ENCODE results near the gene UQCC5. TPM values are rescaled to one million over a fixed set of nuclear protein-coding genes. Genes with fewer than 3 reads are reported as not detected.

Gene UQCC5
- total RNA-seq, 1 experiment from 2014 or later = 38.6 TPM

- DNase-seq = no peak
- no peak overlapping the region for H3K4me3 ChIP-seq (ENCODE audit: low read depth, low read length)
- ChIA-PET CTCF (no interaction called here), POLR2A (no interaction called here)
- no peaks in the 10 kb centered on the region for H3K27me3 ChIP-seq (replicated peaks; ENCODE audit: control insufficient read depth, insufficient read depth, low read length)
- H3K36me3 Mint-ChIP-seq (ENCODE audit: insufficient read depth, unreplicated experiment) = peaks cover 28% of the 10 kb centered on the region
- no peak overlapping the region for H3K4me3 Mint-ChIP-seq (ENCODE audit: unreplicated experiment)
- no peaks in the 10 kb centered on the region for H3K4me1 Mint-ChIP-seq (ENCODE audit: low read depth, unreplicated experiment)
- H3K27me3 Mint-ChIP-seq (ENCODE audit: insufficient read depth, unreplicated experiment) = no peaks in the 10 kb centered on the region
- no peaks in the 10 kb centered on the region for H3K9me3 ChIP-seq
- no TSS peak for BruUV-seq (replicated peaks)
- H3K27ac Mint-ChIP-seq (ENCODE audit: unreplicated experiment) = no peak overlapping the region
- H3K4me1 ChIP-seq = no peaks in the 10 kb centered on the region
- no peaks in the 10 kb centered on the region; the same call in 1 of the 2 replicates for H3K36me3 ChIP-seq (ENCODE audit: control insufficient read depth, insufficient read depth, low read length)
- intact Hi-C loops (cut with micrococcal nuclease; ENCODE audit: unreplicated experiment) = no loop called here
- H3K9me3 Mint-ChIP-seq (ENCODE audit: unreplicated experiment) = no peaks in the 10 kb centered on the region
- TF ChIP-seq, protein P1, sequence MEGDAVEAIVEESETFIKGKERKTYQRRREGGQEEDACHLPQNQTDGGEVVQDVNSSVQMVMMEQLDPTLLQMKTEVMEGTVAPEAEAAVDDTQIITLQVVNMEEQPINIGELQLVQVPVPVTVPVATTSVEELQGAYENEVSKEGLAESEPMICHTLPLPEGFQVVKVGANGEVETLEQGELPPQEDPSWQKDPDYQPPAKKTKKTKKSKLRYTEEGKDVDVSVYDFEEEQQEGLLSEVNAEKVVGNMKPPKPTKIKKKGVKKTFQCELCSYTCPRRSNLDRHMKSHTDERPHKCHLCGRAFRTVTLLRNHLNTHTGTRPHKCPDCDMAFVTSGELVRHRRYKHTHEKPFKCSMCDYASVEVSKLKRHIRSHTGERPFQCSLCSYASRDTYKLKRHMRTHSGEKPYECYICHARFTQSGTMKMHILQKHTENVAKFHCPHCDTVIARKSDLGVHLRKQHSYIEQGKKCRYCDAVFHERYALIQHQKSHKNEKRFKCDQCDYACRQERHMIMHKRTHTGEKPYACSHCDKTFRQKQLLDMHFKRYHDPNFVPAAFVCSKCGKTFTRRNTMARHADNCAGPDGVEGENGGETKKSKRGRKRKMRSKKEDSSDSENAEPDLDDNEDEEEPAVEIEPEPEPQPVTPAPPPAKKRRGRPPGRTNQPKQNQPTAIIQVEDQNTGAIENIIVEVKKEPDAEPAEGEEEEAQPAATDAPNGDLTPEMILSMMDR (IDR thresholded peaks at IDR 0.05; ENCODE audit: insufficient read depth in 1 of 2, low read depth in 1 of 2, low read length in 1 of 2, severe bottlenecking in 1 of 2, unreplicated experiment in 1 of 2) = no peak
Observed at GRCh38 chr3:52551118-52551517, 14.7 kb downstream of the UQCC5 start.

DNA sequence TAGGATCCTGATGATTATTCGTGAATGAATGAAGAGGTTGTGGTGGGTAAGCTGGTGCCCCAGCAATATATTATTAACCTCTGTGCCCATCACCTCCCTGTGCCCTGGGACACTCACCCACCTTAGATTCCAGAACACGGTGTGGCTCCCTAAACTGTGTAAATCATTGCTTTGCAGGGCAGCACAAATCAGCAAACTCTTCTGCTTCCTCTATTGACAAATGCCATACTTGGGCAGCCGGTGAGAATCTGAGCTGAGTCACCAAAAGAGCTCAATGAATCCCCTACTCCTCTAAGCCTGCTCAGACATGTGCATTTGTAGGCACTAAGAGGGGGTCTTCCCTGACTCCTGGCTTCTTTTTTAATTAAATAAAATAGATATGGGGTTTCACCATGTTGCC lies 15.7 kb downstream of the UQCC5 start:
- BruUV-seq (replicated peaks) = no TSS peak
- DNase-seq = no peak
- POLR2A ChIA-PET = no interaction called here
- H3K36me3 ChIP-seq (ENCODE audit: control insufficient read depth, insufficient read depth, low read length) = no peaks in the 10 kb centered on the region; the same call in 1 of the 2 replicates
- Mint-ChIP-seq H3K27ac (ENCODE audit: unreplicated experiment) (no peak overlapping the region), H3K4me3 (ENCODE audit: unreplicated experiment) (no peak overlapping the region), H3K27me3 (ENCODE audit: insufficient read depth, unreplicated experiment) (no peaks in the 10 kb centered on the region), H3K4me1 (ENCODE audit: low read depth, unreplicated experiment) (no peaks in the 10 kb centered on the region), H3K36me3 (ENCODE audit: insufficient read depth, unreplicated experiment) (peaks cover 28% of the 10 kb centered on the region), H3K9me3 (ENCODE audit: unreplicated experiment) (no peaks in the 10 kb centered on the region)
- CTCF ChIA-PET = no interaction called here
- intact Hi-C loops (cut with micrococcal nuclease; ENCODE audit: unreplicated experiment) = no loop called here
- no peak overlapping the region for H3K4me3 ChIP-seq (ENCODE audit: low read depth, low read length)
- no peaks in the 10 kb centered on the region for H3K4me1 ChIP-seq
- H3K27me3 ChIP-seq (replicated peaks; ENCODE audit: control insufficient read depth, insufficient read depth, low read length) = no peaks in the 10 kb centered on the region
- H3K9me3 ChIP-seq = no peaks in the 10 kb centered on the region
- TF ChIP-seq, protein P1 (IDR thresholded peaks at IDR 0.05; ENCODE audit: insufficient read depth in 1 of 2, low read depth in 1 of 2, low read length in 1 of 2, severe bottlenecking in 1 of 2, unreplicated experiment in 1 of 2) = no peak

DNA sequence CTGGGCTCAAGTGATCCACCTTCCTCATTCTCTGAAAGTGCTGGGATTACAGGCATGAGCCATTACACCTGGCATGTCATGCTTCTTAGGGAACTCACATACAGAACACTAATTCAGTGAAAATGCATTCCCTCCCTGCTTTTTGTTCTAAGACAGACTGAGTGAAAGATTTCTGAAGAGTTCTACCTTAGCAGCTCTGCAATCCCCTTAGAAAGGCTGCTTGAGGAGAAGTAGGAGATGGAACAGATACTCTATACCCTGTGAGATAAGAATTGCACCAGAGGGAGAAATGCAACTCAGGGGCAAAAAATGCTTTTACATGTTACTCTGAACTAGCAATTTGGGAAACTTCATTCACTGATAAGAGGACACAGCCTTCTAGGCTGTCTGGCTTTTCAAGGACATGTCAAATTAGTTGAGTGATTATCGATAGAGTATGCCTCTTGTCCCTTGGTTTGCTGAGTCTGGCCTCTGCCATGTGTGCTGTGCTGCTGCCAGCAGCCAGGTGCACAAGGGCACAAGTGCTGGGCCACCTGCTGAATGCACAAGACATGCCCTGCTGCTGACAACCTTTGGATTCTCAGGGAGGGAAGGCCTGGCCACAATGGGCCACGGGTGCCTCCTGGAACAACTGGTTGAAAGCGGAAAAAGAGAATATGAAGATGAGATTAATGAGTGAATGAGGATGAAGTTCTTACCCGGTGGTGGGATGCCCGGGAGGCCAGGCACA lies 17.8 kb downstream of the UQCC5 start:
- no peaks in the 10 kb centered on the region for H3K4me1 Mint-ChIP-seq (ENCODE audit: low read depth, unreplicated experiment)
- no peaks in the 10 kb centered on the region for H3K9me3 Mint-ChIP-seq (ENCODE audit: unreplicated experiment)
- TF ChIP-seq, protein P1 (IDR thresholded peaks at IDR 0.05; ENCODE audit: insufficient read depth in 1 of 2, low read depth in 1 of 2, low read length in 1 of 2, severe bottlenecking in 1 of 2, unreplicated experiment in 1 of 2) = no peak
- H3K9me3 ChIP-seq = no peaks in the 10 kb centered on the region
- no peak for DNase-seq
- H3K27ac Mint-ChIP-seq (ENCODE audit: unreplicated experiment) = no peak overlapping the region
- H3K27me3 Mint-ChIP-seq (ENCODE audit: insufficient read depth, unreplicated experiment) = no peaks in the 10 kb centered on the region
- H3K4me3 Mint-ChIP-seq (ENCODE audit: unreplicated experiment) = no peak overlapping the region
- peaks cover 28% of the 10 kb centered on the region for H3K36me3 Mint-ChIP-seq (ENCODE audit: insufficient read depth, unreplicated experiment)
- H3K4me1 ChIP-seq = no peaks in the 10 kb centered on the region
- BruUV-seq (replicated peaks) = no TSS peak
- no peak overlapping the region for H3K4me3 ChIP-seq (ENCODE audit: low read depth, low read length)
- H3K27me3 ChIP-seq (replicated peaks; ENCODE audit: control insufficient read depth, insufficient read depth, low read length) = no peaks in the 10 kb centered on the region
- ChIA-PET POLR2A (no interaction called here), CTCF (no interaction called here)
- intact Hi-C loops (cut with micrococcal nuclease; ENCODE audit: unreplicated experiment) = no loop called here
- H3K36me3 ChIP-seq (ENCODE audit: control insufficient read depth, insufficient read depth, low read length) = no peaks in the 10 kb centered on the region; the same call in 1 of the 2 replicates
